Urinary bladder (tissue), 4 donors: ENCODE results near the gene ZNF408. TPM values are rescaled to one million over a fixed set of nuclear protein-coding genes. Genes with fewer than 3 reads are reported as not detected.
"Not testable (repeated sequence)": the region's sequence is repeated elsewhere in the genome, so short reads cannot be mapped to it uniquely, and the experiment has no call there.

Source experiments
- DNase-seq: peaks from one replicate; pipeline ENCODE4 v3.0.0-alpha.2; 2015; ENCODE audit errors: extremely low spot score
- H3K27ac ChIP-seq: one replicate; pipeline ENCODE4 v1.5.1; 2013; ENCODE audit warnings: low read depth, mild to moderate bottlenecking, moderate library complexity
- H3K36me3 ChIP-seq: one replicate; pipeline ENCODE4 v1.6.1; 2013; ENCODE audit warnings: mild to moderate bottlenecking, moderate library complexity; ENCODE audit not compliant: insufficient read depth
- H3K4me1 ChIP-seq: one replicate; pipeline ENCODE4 v1.6.1; 2013; ENCODE audit warnings: mild to moderate bottlenecking, moderate library complexity; ENCODE audit not compliant: insufficient read depth
- H3K4me3 ChIP-seq: one replicate; pipeline ENCODE4 v1.5.1; 2013; ENCODE audit warnings: low read depth, low read length
- WGBS: extraction: QIAGEN DNeasy Blood & Tissue Kit; methylation state at CpG from one replicate; pipeline ENCODE4 v1.1.7; 2013; 5-methylcytosine and 5-hydroxymethylcytosine counted together
- polyA plus RNA-seq: library from polyadenylated mRNA; stranded (reverse); fragments of 200-250 nt; gene quantifications from one replicate; pipeline ENCODE4 v1.2.3, GENCODE V29; 2013
- total RNA-seq: library from RNA; depleted of rRNA; stranded (reverse); fragments of >200 nt; gene quantifications from one replicate; pipeline ENCODE4 v1.2.3, GENCODE V29; 2014
- donor health status: healthy with polysubstance abuse.
- donor health status: healthy.

ZNF408 gene
- total and polyA plus RNA-seq, 2 donors: 3.1 to 10.3 TPM

DNA sequence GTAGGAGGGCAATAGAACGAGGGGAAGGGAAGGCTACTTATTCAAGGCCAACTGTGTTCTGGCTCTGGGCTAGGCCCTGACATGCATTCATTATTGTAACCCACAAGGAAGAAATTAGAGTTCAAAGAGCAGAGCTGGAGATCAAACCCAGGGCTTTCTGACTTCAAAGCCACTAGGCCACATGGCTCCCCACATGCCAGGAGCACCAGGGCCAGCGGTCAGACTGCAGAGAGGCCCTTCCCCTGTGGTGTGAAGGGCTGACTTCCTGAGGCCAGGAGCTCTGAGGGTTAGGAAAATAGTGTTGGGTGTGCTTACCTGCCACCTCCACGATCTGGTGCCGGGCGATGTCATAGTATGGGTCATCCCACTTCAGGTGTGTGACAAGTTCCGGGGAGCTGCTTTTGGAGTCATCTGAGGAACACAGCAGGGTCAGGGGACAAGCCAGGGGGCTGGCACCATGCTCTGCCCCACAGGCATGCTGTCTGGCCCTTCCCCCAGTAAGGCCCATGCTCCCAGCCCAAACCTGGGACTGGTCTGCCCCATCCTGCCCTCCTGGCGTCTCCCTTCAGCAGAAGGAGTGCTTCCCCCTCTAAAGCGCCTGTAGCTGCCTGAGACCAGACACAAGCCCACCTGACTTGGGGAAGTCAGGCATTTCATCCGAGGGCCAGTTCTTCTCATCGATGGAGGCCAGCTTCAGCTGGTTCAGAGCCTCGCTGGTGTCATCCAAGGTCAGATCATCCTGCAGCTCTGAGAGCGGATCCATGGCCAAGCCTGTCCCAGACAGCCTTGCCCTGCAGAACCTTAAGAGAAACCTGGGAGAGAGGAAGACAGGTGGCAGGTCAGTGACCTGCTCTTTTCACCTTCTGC lies 5.3 kb upstream of the ZNF408 start:
- 83% methylated on average over 12 of the region's 12 CpGs for WGBS
- DNase-seq: no peak
- Histone ChIP-seq H3K4me3 (no peak overlapping the region), H3K36me3 (peaks cover 5% of the 10 kb centered on the region), H3K27ac (no peak overlapping the region), H3K4me1 (peaks cover 4% of the 10 kb centered on the region)

DNA sequence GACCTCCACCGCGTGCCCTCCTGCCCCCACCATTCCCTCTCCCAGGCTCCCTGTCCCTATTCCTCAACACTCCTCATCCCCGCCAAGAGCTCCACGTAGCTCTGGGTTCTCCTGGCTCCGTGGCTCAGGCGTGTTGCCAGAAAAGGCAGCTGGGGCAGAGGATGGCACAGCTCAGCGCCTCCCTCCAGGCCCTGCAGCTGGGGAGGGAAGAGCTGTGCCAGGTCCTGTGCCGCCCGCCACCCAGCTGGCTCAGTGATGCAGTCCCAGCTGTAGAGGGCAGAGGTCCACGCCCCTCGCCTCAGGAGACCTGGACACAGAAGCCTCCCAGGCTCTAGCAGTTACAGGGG lies 4.6 kb upstream of the ZNF408 start:
- Histone ChIP-seq H3K4me3 (no peak overlapping the region), H3K27ac (no peak overlapping the region), H3K4me1 (peaks cover 4% of the 10 kb centered on the region), H3K36me3 (peaks cover 5% of the 10 kb centered on the region)
- no peak for DNase-seq
- 53% methylated on average over 11 of the region's 11 CpGs for WGBS

DNA sequence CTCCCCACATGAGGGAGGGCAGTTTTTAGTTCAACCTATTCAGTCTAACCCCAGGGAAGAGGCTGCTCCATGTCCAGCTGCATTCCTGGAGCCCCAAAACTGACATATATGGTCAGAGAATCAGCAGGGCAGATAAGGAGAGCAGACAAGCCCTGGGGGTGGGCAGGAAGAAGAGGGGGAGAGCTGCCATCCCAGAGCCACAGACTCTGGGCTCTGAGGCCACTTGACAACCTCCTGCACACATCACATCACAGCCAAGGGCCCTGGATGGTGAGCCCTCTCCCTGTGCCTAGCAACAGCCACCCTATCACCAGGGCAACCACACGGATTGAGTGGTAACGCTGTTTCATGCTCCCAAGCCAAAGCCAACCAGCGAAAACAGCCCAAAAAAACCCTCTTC lies 3.5 kb upstream of the ZNF408 start:
- peaks cover 4% of the 10 kb centered on the region for H3K4me1 ChIP-seq

DNA sequence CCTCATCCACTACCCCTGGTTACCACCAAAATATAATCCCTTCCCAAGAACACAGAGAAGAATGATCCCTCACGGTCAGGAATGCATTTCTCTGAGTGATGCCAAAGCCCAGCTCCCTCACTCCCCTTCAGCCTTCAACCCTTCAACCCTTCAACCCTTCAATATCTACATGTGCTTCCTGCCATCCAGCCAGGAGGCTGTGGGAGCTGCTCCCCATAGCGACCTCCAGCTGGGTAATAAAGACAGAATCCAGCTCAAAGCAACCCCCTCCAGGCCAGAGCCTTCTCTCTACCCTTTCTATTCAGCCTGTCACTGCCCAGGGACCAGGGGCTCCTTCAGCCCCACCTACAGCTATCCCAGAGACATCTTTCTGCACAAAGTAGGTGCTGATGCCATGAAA lies 3.1 kb upstream of the ZNF408 start:
- 23% methylated on average over 2 of the region's 2 CpGs for WGBS
- H3K4me1 ChIP-seq: peaks cover 4% of the 10 kb centered on the region
- no peak overlapping the region for H3K27ac ChIP-seq
- H3K4me3 ChIP-seq: no peak overlapping the region
- no peak for DNase-seq
- H3K36me3 ChIP-seq: peaks cover 5% of the 10 kb centered on the region

More for the DNA sequence above, 3.5 kb upstream of the ZNF408 start:
- H3K27ac ChIP-seq: no peak overlapping the region
- DNase-seq: no peak
- H3K36me3 ChIP-seq: peaks cover 5% of the 10 kb centered on the region
- 33% methylated on average over 3 of the region's 3 CpGs for WGBS
- H3K4me3 ChIP-seq: no peak overlapping the region

DNA sequence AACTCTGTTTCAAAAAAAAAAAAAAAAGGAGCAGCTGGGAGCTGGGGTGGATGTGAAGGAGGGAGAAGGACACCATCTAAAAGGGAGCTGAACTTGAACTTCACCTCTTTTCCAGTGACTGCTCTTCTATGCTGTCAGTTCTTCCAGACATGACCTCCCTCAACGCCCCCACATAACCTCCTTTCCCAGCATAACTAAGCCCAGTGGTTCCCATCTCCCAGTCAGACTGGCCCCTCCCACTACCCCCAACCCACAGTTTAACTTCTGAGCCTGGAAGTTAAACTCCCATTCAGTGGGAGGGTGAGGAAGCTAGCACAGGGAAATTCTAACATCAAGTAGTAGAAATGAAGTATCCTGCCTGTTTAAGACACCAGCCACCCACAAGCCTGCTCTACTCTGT lies 2.2 kb upstream of the ZNF408 start:
- Histone ChIP-seq H3K4me1 (peaks cover 4% of the 10 kb centered on the region), H3K36me3 (peaks cover 5% of the 10 kb centered on the region), H3K27ac (no peak overlapping the region), H3K4me3 (no peak overlapping the region)
- no peak for DNase-seq
- WGBS: 50% methylated on average over 1 of the region's 1 CpG

DNA sequence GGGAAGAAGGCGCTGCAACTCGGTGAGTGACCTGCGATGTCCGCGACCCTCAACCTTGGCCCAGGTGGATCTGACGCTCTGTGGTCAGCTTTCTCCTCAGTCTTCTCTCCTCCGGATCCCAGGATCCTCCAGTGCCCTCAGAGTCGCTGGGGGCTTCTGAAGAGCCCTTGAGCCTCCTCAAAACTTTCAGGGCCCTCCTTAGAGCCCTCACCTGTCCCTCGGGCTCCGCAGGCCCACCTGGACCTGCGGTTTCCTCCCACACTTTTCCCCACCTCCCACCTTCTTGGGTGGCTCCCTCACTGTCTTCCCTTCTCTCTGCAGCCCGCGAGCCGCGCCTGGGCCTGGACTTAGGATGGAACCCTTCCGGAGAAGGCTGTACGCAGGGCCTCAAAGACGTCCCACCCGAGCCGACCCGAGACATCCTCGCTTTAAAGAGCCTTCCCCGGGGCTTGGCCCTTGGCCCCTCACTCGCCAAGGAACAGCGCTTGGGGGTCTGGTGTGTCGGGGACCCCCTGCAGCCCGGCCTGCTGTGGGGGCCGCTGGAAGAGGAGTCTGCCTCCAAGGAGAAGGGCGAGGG lies 335 bp downstream of the ZNF408 start:
- H3K36me3 ChIP-seq: peaks cover 3% of the 10 kb centered on the region
- no peak for DNase-seq
- H3K4me1 ChIP-seq: peaks cover 5% of the 10 kb centered on the region
- WGBS: under 1% methylated on average over 29 of the region's 29 CpGs
- peak overlapping the region; percentile 82 for H3K4me3 ChIP-seq
- H3K27ac ChIP-seq: peak overlapping the region; percentile 43

DNA sequence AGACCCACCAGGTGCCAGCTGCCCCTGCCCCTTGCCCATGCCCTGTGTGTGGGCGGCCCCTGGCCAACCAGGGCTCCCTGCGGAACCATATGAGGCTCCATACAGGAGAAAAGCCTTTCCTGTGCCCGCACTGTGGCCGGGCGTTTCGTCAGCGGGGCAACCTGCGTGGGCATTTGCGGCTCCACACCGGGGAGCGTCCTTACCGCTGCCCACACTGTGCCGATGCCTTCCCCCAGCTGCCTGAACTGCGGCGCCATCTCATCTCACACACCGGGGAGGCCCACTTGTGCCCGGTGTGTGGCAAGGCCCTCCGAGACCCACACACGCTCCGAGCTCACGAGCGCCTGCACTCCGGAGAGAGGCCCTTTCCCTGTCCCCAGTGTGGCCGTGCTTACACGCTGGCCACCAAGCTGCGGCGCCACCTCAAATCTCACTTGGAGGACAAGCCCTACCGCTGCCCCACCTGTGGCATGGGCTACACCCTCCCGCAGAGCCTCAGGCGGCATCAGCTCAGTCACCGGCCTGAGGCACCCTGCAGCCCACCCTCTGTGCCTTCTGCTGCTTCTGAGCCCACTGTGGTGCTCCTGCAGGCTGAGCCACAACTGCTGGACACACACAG lies 4.3 kb downstream of the ZNF408 start:
- WGBS: 97% methylated on average over 31 of the region's 31 CpGs
- Histone ChIP-seq H3K4me3 (no peak overlapping the region), H3K27ac (no peak overlapping the region), H3K4me1 (peaks cover 1% of the 10 kb centered on the region), H3K36me3 (peaks cover 3% of the 10 kb centered on the region)
- no peak for DNase-seq

DNA sequence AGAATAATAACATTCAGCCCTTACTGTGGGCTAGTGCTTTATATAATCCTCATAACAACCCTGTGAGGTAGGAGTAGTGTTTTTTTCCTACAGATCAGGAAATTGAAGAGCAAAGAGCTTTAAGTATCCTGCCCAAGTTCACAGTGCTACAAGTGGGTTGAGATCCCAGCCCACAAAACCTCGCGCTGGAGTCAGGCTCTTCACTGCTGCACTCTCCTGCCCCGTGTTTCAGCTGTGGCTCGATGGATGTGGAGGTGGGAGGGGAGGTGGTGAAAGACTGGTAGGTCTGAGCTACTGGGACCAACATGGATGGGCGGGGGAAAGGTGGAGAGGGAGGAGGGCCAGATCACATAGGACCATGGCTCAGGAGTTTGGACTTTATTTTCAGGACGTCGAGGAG lies 6.1 kb downstream of the ZNF408 start:
- Histone ChIP-seq H3K27ac (no peak overlapping the region), H3K4me1 (peaks cover 1% of the 10 kb centered on the region), H3K4me3 (no peak overlapping the region), H3K36me3 (peaks cover 3% of the 10 kb centered on the region)
- 88% methylated on average over 7 of the region's 7 CpGs for WGBS
- DNase-seq: no peak

DNA sequence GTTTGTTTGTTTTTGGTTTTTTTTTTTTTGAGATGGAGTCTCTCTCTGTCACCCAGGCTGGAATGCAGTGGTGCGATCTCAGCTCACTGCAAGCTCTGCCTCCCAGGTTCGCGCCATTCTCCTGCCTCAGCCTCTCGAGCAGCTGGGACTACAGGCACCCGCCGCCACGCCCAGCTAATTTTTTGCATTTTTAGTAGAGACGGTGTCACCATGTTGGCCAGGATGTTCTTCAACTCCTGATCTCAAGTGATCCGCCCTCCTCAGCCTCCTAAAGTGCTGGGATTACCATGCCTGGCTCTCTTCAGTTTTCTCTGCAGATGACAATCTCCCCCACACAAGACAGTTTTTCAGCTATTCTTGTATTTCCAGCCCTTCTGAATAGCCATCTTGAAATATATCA lies 8.5 kb downstream of the ZNF408 start:
- DNase-seq, H3K4me1 ChIP-seq, H3K4me3 ChIP-seq, H3K27ac ChIP-seq, H3K36me3 ChIP-seq: not testable (repeated sequence)
- 90% methylated on average over 9 of the region's 9 CpGs for WGBS

DNA sequence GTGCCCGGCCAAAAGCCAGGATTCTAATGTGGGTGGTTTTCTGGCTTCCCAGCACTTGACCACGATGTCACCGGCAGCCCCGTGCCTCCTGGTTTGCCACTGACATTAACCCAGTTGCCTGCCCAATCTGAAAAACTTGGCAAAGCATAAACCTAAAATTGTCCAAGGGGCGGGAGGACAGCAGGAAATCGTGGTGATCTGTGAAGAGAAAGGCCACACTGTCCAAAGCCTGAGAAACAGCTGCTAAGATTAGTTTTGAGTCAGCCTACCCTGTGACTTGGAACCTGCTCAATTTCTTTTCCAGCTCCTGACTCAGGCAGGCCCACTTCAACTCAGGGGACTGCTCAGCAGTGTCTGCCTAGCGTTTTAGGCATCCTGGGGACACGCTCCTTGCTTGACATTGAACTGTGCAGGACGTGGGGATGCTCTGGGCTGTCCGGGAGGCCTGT lies 10.0 kb downstream of the ZNF408 start:
- H3K27ac ChIP-seq: peak overlapping the region; percentile 12
- H3K36me3 ChIP-seq: peaks cover 3% of the 10 kb centered on the region
- H3K4me1 ChIP-seq: peaks cover 1% of the 10 kb centered on the region
- WGBS: 39% methylated on average over 10 of the region's 10 CpGs
- DNase-seq: no peak
- H3K4me3 ChIP-seq: no peak overlapping the region

DNA sequence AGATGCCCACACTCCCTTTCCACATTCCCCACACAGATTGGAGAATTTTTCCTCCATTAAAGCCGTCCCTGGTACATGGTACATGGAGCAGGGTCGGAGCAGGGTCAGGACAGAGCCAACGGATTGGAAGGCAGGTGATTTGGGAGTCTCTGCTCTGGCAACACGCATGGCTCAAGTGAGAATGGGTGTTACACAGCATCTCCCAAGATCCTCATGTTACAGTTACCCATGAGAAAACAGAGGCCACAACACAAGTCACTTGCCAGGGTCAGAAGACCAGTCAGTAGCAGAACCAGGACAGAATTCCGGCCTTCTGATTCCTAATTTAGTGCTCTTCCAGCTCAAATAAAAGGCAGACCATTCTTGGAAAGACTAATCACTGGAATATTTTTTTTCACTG lies 10.5 kb downstream of the ZNF408 start:
- Histone ChIP-seq H3K4me3 (no peak overlapping the region), H3K36me3 (no peaks in the 10 kb centered on the region), H3K4me1 (no peaks in the 10 kb centered on the region), H3K27ac (peak overlapping the region; percentile 12)
- no peak for DNase-seq
- WGBS: 69% methylated on average over 5 of the region's 5 CpGs

DNA sequence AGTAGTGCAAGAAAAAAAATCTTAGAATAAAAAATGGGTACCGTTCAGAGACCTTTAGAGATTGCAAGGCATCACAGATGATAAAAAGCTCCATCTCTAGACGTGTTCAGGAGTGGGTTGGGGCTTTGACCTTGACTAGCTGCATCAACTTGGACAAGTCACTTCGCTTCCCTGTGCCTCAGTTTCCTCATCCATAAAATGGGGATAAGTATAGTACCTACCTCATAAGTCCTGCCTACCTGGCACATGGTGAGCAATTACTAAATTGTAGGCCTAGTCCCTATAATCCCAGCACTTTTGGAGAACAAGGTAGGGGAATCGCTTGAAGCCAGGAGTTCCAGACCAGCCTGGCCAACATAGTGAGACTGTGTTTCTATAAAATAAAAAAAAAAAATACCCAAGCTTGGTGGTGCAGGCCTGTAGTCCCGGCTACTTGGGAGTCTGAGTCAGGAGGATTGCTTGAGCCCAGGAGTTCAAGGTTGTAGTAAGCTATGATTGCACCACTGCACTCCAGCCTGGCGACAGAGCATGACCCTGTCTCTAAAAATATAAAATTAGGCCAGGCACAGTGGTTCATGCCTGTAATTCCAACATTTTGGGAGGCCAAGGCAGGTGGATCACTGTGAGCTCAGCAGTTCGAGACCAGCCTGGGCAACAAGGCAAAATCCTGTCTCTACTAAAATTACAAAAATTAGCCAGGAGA lies 12.2 kb downstream of the ZNF408 start:
- Histone ChIP-seq H3K36me3 (no peaks in the 10 kb centered on the region), H3K4me1 (no peaks in the 10 kb centered on the region), H3K4me3 (no peak overlapping the region), H3K27ac (no peak overlapping the region)
- WGBS: 92% methylated on average over 7 of the region's 7 CpGs
- DNase-seq: no peak

DNA sequence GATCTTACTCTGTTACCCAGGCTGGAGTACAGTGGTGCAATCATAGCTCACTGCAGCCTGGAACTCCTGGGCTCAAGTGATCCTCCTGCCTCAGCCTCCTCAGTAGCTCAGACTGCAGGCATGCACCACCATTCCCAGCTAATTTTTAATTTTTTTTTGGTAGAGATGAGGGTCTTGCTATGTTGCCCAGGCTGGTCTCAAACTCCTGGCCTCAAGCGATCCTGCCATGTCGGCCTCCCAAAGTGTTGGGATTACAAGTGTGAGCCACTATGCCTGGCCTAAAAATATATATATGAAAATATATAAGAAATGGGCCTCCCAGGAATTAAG lies 17.0 kb downstream of the ZNF408 start:
- not testable (repeated sequence) for DNase-seq, H3K4me3 ChIP-seq, H3K27ac ChIP-seq, H3K4me1 ChIP-seq, H3K36me3 ChIP-seq
- 94% methylated on average over 2 of the region's 2 CpGs for WGBS
